Ishikawa (cell line): ENCODE data around the gene CORIN.

Source experiments
- CEBPB ChIP-seq: IDR thresholded peaks from 2 replicates; pipeline ENCODE4 v1.6.1; 2012
- EGR1 ChIP-seq: IDR thresholded peaks from 2 replicates; pipeline ENCODE4 v1.6.1; 2012
- EP300 ChIP-seq: IDR thresholded peaks from 2 replicates; pipeline ENCODE4 v1.6.1; 2012; ENCODE audit warnings: borderline replicate concordance
- MAX ChIP-seq: IDR thresholded peaks from 2 replicates; pipeline ENCODE4 v1.6.1; 2012
- NFIC ChIP-seq: IDR thresholded peaks from 2 replicates; pipeline ENCODE4 v1.6.1; 2012
- TCF12 ChIP-seq: IDR thresholded peaks from 2 replicates; pipeline ENCODE4 v1.6.1; 2012; ENCODE audit warnings: low read depth
- YY1 ChIP-seq: IDR thresholded peaks from 2 replicates; pipeline ENCODE4 v1.6.1; 2012; ENCODE audit warnings: low read depth
- ZBTB7A ChIP-seq: IDR thresholded peaks from 2 replicates; pipeline ENCODE4 v1.6.1; 2012; ENCODE audit warnings: low read depth

- TF ChIP-seq MAX (no peak), ZBTB7A (no peak), TCF12 (no peak), NFIC (no peak), CEBPB (no peak), EGR1 (no peak), EP300 (no peak), YY1 (no peak)
These were observed 182.7 kb downstream of the CORIN start for GRCh38 chr4:47654972-47655693.
